K562 (cell line): ENCODE measurements around the gene ARHGAP22. TPM values are rescaled to one million over a fixed set of nuclear protein-coding genes. Genes with fewer than 3 reads are reported as not detected.

Source experiments
- ATAC-seq: fragments of 200-7000 bp; cut with Tn5 transposase; 3 replicates; pipeline ENCODE4 v1.9.1; 2020; ENCODE audit warnings: moderate library complexity
- BruUV-seq: library from RNA; stranded (reverse); fragments of 400-500 nt; replicated peaks from 2 replicates; lab custom pipeline; 2021; lab: Mats Ljungman, UMichigan
- CTCF ChIA-PET: fragments of 300-600 bp; formaldehyde crosslinking; extraction: SDS; loops from one replicate; lab custom pipeline; 2021; ENCODE audit warnings: low intra/inter-chr PET ratio; lab: Yijun Ruan, JAX
- POLR2A ChIA-PET: fragments of 300-600, 350-650 bp; sonication (Branson Sonifier 250); formaldehyde crosslinking; extraction: SDS; loops from one replicate; lab custom pipeline; 2021; ENCODE audit warnings: antibody characterized with exemption, inconsistent platforms; lab: Yijun Ruan, JAX
- DNase-seq, 4 experiments: peaks; one replicate each; pipeline versions ENCODE4 v3.0.0 to v3.0.0-alpha.2; 2011 to 2018; ENCODE audit warnings: low spot score in 3 of 4, mixed read lengths in 3 of 4; ENCODE audit errors: extremely low read depth in 1 of 4
- FAIRE-seq: peaks from 2 replicates; lab custom pipeline; 2011; peaks lifted over from hg19 to GRCh38; lab: Jason Lieb, UNC
- H2AFZ ChIP-seq: 2 replicates; pipeline ENCODE4 v1.6.0; 2011; ENCODE audit warnings: low read depth, low read length, control low read depth, inconsistent platforms
- H3K27ac ChIP-seq: fragments of 200-600 bp; 3 replicates; pipeline ENCODE4 v1.8.0; 2011; ENCODE audit warnings: low read depth, mild to moderate bottlenecking, control low read depth, inconsistent platforms, low read length, moderate library complexity, mixed read lengths; ENCODE audit errors: extremely low read depth
- H3K27me3 ChIP-seq, 2 experiments: fragments of 300-600 bp in 1 of 2; 2 replicates in 1 of 2; 3 replicates in 1 of 2; pipeline versions ENCODE4 v1.6.0 to v1.8.0; 2011; ENCODE audit warnings: inconsistent platforms in 2 of 2, low read length in 2 of 2, mild to moderate bottlenecking in 1 of 2, mixed read lengths in 1 of 2, moderate library complexity in 1 of 2; ENCODE audit not compliant: control insufficient read depth in 2 of 2, insufficient read depth in 2 of 2
- H3K36me3 ChIP-seq: fragments of 300-600 bp; 3 replicates; pipeline ENCODE4 v1.8.0; 2011; ENCODE audit warnings: mild to moderate bottlenecking, low read length, inconsistent platforms; ENCODE audit not compliant: control insufficient read depth, insufficient read depth
- H3K4me1 ChIP-seq, 2 experiments: fragments of 200-600 bp in 1 of 2; replicated peaks in 1 of 2; 2 replicates in 1 of 2; 3 replicates in 1 of 2; pipeline versions ENCODE4 v1.5.1 to v1.8.0; 2011; ENCODE audit warnings: inconsistent platforms in 2 of 2, low read length in 2 of 2, mild to moderate bottlenecking in 1 of 2, mixed read lengths in 1 of 2, moderate library complexity in 1 of 2; ENCODE audit not compliant: control insufficient read depth in 2 of 2, insufficient read depth in 2 of 2
- H3K4me2 ChIP-seq: 2 replicates; pipeline ENCODE4 v1.6.1; 2011; ENCODE audit warnings: low read length, control low read depth, inconsistent platforms, mixed read lengths; ENCODE audit not compliant: insufficient read depth
- H3K4me3 ChIP-seq: fragments of 200-600 bp; sonication (generic), shearing (Covaris generic); 2 replicates; pipeline ENCODE4 v1.5.1; 2016; ENCODE audit warnings: control low read depth, inconsistent platforms
- H3K79me2 ChIP-seq: fragments of 200-600 bp; 3 replicates; pipeline ENCODE4 v1.8.0; 2011; ENCODE audit warnings: low read length, inconsistent platforms; ENCODE audit not compliant: control insufficient read depth, insufficient read depth
- H3K9ac ChIP-seq, 2 experiments: 2 replicates each; pipeline versions ENCODE4 v1.6.0 to v1.6.1; 2011; ENCODE audit warnings: low read depth in 2 of 2, low read length in 2 of 2, control low read depth in 1 of 2, inconsistent platforms in 1 of 2, mild to moderate bottlenecking in 1 of 2, mixed read lengths in 1 of 2; ENCODE audit not compliant: insufficient read depth in 1 of 2
- H3K9me1 ChIP-seq: one replicate; pipeline ENCODE4 v1.6.0; 2011; ENCODE audit warnings: inconsistent platforms, mild to moderate bottlenecking, low read length, moderate library complexity; ENCODE audit not compliant: control insufficient read depth, insufficient read depth
- H3K9me3 ChIP-seq: replicated peaks from 2 replicates; pipeline ENCODE4 v1.5.1; 2011; ENCODE audit warnings: low read depth, low read length, inconsistent platforms; ENCODE audit not compliant: control insufficient read depth, insufficient read depth
- H4K20me1 ChIP-seq: replicated peaks from 2 replicates; pipeline ENCODE4 v1.6.1; 2011; ENCODE audit warnings: low read length, inconsistent platforms, mixed read lengths; ENCODE audit not compliant: control insufficient read depth, insufficient read depth
- ASH1L ChIP-seq: fragments of 450-650 bp; IDR thresholded peaks from 2 replicates; pipeline ENCODE4 v1.6.1; 2018; ENCODE audit warnings: borderline replicate concordance, mild to moderate bottlenecking, low read depth; ENCODE audit not compliant: partially characterized antibody
- BRD9 ChIP-seq: fragments of 450-650 bp; IDR thresholded peaks from 2 replicates; pipeline ENCODE4 v1.6.1; 2018; ENCODE audit warnings: low read depth; ENCODE audit not compliant: partially characterized antibody
- CREM ChIP-seq: IDR thresholded peaks from 2 replicates; pipeline ENCODE4 v1.6.1; 2014; ENCODE audit warnings: antibody characterized with exemption, low read depth
- DPF2 ChIP-seq: fragments of 450-650 bp; IDR thresholded peaks from 2 replicates; pipeline ENCODE4 v1.6.1; 2016
- EP400 ChIP-seq: fragments of 450-650 bp; IDR thresholded peaks from 2 replicates; pipeline ENCODE4 v1.6.1; 2017; ENCODE audit warnings: antibody characterized with exemption, mild to moderate bottlenecking, moderate library complexity
- ILF3 ChIP-seq: fragments of 450-650 bp; IDR thresholded peaks from 2 replicates; pipeline ENCODE4 v1.6.1; 2018; ENCODE audit warnings: antibody characterized with exemption, mild to moderate bottlenecking, moderate library complexity, borderline replicate concordance
- NELFE ChIP-seq: IDR thresholded peaks from 2 replicates; pipeline ENCODE4 v1.6.1; 2011; ENCODE audit warnings: mild to moderate bottlenecking; ENCODE audit not compliant: insufficient read depth, insufficient read length
- STAT5B ChIP-seq: fragments of 250-450 bp; sonication (Bioruptor Pico); IDR thresholded peaks from 2 replicates; pipeline ENCODE4 v1.8.0; 2021; ENCODE audit warnings: mild to moderate bottlenecking, inconsistent platforms
- TBP ChIP-seq: optimal IDR thresholded peaks from 2 replicates; pipeline ENCODE3; 2011; ENCODE audit warnings: low read depth, low read length, improper control_type of control experiment
- YBX1 ChIP-seq: fragments of 450-650 bp; IDR thresholded peaks from 2 replicates; pipeline ENCODE4 v1.7.1; 2016; ENCODE audit warnings: mild to moderate bottlenecking
- ZNF12 ChIP-seq: sonication (generic); formaldehyde crosslinking; IDR thresholded peaks from 2 replicates; pipeline ENCODE4 v1.4.0; 2020; ENCODE audit warnings: mild to moderate bottlenecking, missing genetic modification reagents
- ZNF165 ChIP-seq: fragments of 250-450 bp; sonication (Bioruptor Pico); IDR thresholded peaks from 2 replicates; pipeline ENCODE4 v1.4.0; 2020; ENCODE audit warnings: borderline replicate concordance
- ZNF586 ChIP-seq: fragments of 450-650 bp; formaldehyde crosslinking; conservative IDR thresholded peaks from 2 replicates; pipeline ENCODE4 v1.4.0; 2020; ENCODE audit warnings: mild to moderate bottlenecking, moderate library complexity
- ZNF785 ChIP-seq: fragments of 250-450 bp; sonication (Bioruptor Pico); IDR thresholded peaks from 2 replicates; pipeline ENCODE4 v1.4.0; 2020; ENCODE audit warnings: mild to moderate bottlenecking
- WGBS: fragments of 100-300 bp; shearing (Covaris generic); methylation state at CpG from one replicate; pipeline ENCODE4 v1.1.6; 2016; ENCODE audit warnings: low coverage, mixed read lengths; ENCODE audit not compliant: insufficient coverage; ENCODE audit errors: missing lambda C conversion rate; 5-methylcytosine and 5-hydroxymethylcytosine counted together
- in situ Hi-C: fragments of 300-500 bp; cut with MboI; formaldehyde crosslinking; loops from 4 replicates; pipeline ENCODE4 v1.15.0; 2018; ENCODE audit warnings: inconsistent platforms, mixed read lengths
- intact Hi-C: fragments of 100-400 bp; cut with micrococcal nuclease; formaldehyde crosslinking; loops from 2 replicates; pipeline ENCODE4 v1.14.2; 2022
- polyA plus RNA-seq, 8 experiments: library from polyadenylated mRNA; depleted of rRNA in 4 of 8; stranded (reverse) in 5 of 8; unstranded in 3 of 8; fragments of >200 nt; fragmentation: Nextera tagmentation in 2 of 8; fragmentation: Illumina TruSeq in 1 of 8; extraction: Ambion mirVana in 2 of 8; extraction: Trizol in 1 of 8; gene quantifications; 2 replicates each; pipeline versions ENCODE4 v1.2.1 to v1.2.3, GENCODE V29; 2011 to 2014; ENCODE audit warnings: inconsistent platforms in 1 of 8, missing spikeins in 1 of 8
- total RNA-seq, 7 experiments: library from RNA; depleted of rRNA in 6 of 7; stranded (reverse); fragments of >200 nt in 6 of 7; fragmentation: Illumina TruSeq in 2 of 7; extraction: Trizol in 2 of 7; gene quantifications; 2 replicates each; pipeline versions ENCODE4 v1.2.1 to v1.2.3, GENCODE V29; 2011 to 2021; ENCODE audit warnings: low replicate concordance in 1 of 7
- TF ChIP-seq, protein P1 (sequence below): fragments of 250-450 bp; sonication (Bioruptor Pico); IDR thresholded peaks from 2 replicates; pipeline ENCODE4 v1.6.1; 2021; ENCODE audit warnings: mild to moderate bottlenecking
- TF ChIP-seq, protein P2 (sequence below): fragments of 250-450 bp; sonication (Bioruptor Pico); IDR thresholded peaks from 2 replicates; pipeline ENCODE4 v1.5.0; 2021; ENCODE audit warnings: mild to moderate bottlenecking, moderate library complexity

ARHGAP22 gene
- total and polyA plus RNA-seq, 9 of the 15 experiments (the other 6 are each of a cell fraction or from before 2014, with no cell fraction given) = 1.3 to 28.1 (median 12.7) TPM

DNA sequence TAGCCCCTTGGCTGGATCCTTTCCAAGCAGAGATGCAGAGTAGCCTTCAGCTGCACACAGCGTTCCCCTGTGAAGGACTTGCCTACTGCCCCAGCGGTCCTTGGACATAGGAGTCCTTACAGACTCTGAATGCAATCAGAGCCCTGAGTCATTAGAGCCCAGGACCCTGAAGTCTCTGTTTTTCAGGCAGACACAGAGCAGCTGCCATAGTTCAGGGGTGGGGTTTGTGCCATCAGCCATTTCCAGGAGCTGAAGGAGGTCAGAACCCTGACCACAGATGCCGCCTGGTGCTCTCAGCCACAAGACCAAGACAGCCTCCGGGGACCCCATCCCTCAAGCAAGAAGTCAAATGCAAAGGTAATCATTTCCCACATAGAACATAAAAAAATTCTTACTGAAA is 47.0 kb upstream of the ARHGAP22 start (continued):
- TF ChIP-seq, protein P1, sequence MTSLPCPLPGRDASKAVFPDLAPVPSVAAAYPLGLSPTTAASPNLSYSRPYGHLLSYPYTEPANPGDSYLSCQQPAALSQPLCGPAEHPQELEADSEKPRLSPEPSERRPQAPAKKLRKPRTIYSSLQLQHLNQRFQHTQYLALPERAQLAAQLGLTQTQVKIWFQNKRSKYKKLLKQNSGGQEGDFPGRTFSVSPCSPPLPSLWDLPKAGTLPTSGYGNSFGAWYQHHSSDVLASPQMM (CRISPR knock-in tag) = no peak
- TF ChIP-seq ZNF12 = no peak
- TF ChIP-seq NELFE = no peak
- no peak for TF ChIP-seq YBX1
- no peak for TF ChIP-seq EP400
- TF ChIP-seq ILF3 = no peak
- TF ChIP-seq ASH1L = no peak

DNA sequence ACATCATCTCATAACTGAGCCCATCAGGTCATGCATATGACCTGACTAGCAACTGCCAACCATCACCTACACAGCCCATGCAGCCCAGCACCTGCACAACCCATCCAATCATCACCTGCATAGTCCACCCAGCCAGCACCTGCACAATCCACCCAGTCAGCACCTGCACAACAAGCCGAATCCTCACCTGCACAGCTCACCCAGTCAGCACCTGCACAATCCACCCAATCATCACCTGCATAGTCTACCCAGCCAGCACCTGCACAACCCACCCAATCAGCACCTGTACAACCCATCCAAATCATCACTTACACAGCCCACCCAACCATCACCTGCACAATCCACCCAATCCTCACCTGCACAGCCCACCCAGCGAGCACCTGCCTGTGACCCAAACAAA is 46.4 kb upstream of the ARHGAP22 start:
- Histone ChIP-seq H3K9me1 (no peaks in the 10 kb centered on the region), H2AFZ (no peak overlapping the region), H3K4me1 (peaks cover 6 to 14% of the 10 kb centered on the region in 2 experiments; a peak in 4 of 5 replicates), H3K4me2 (no peak overlapping the region), H3K4me3 (no peak overlapping the region), H3K27ac (no peak overlapping the region), H4K20me1 (no peaks in the 10 kb centered on the region), H3K9ac (no peak overlapping the region), H3K9me3 (no peaks in the 10 kb centered on the region), H3K79me2 (no peaks in the 10 kb centered on the region), H3K27me3 (peaks cover 7 to 46% of the 10 kb centered on the region in 2 experiments), H3K36me3 (no peaks in the 10 kb centered on the region)
- 4% methylated on average over 2 of the region's 2 CpGs for WGBS
- intact Hi-C loops (loop anchor here (5.0 kb wide), 2 partner anchors 44 to 289 kb away; partner anchors contain the start of gene ARHGAP22), in situ Hi-C loops (loop anchor here (10.0 kb wide), 2 partner anchors 286 to 864 kb away; no protein-coding TSS in a partner anchor)
- DNase-seq (no peak), ATAC-seq (no peak), FAIRE-seq (no peak)
- BruUV-seq = no TSS peak
- POLR2A ChIA-PET = no interaction called here
- CTCF ChIA-PET = interaction anchor here (0.8 kb wide), 1 partner anchor 288 kb away, joined by 4 read pairs; no protein-coding TSS in a partner anchor
- TF ChIP-seq TBP = no peak
- TF ChIP-seq DPF2 = no peak
- TF ChIP-seq STAT5B = no peak
- no peak for TF ChIP-seq BRD9
- no peak for TF ChIP-seq ZNF165 (CRISPR knock-in tag)
- TF ChIP-seq, protein P2, sequence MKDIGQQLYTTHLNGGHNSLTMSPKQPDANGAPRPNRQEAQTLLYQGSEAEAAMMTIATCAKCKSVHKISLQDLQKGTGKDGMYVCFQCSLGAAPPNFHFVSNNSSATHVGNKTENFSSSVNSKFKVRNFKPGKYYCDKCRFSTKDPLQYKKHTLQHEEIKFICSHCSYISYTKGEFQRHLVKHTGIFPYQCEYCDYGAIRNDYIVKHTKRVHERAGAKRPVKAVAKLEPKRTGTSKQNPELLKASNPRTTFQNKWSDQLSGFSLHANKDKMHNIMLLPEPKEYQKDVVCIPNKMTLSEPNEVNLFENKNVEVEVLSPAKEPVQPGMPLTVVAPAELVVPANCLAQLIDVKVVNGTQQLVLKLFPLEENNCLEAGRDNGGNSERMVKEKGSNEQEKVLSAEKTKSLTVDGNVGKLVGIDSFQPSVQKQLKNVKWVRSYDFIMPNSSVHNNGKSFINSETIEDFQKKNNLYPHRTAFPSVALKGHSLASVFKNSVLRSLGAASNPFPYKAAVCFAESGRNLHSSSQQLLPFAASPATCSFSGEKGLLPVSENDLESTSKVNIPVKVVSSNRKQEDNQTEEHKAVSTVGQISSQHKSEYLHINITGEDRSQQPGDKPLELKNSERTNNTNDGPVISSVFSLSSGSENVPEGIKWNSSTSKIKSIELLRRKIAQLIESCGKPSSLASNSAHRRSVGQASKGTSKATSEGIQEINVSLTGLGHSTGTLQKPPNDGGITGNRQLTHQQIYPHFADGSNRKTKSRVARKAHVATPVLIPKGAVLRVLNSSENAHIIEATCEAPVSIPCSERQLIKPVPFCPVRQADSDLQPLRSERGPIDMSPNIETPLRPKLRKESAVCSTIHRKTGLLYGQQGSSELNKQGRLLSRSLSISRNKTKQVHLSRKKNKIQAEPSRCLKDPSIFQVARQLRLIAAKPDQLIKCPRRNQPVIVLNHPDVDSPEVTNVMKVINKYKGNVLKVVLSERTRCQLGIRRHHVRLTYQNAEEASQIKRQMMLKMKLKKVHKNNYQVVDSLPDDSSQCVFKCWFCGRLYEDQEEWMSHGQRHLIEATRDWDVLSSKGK = no peak
- no peak for TF ChIP-seq CREM
- no peak for TF ChIP-seq ZNF785 (CRISPR knock-in tag)
- TF ChIP-seq ZNF586 = no peak
